ENCODE measurements around the gene AHSP.
"Not testable (repeated sequence)": the region's sequence is repeated elsewhere in the genome, so short reads cannot be mapped to it uniquely, and the experiment has no call there.

DNA sequence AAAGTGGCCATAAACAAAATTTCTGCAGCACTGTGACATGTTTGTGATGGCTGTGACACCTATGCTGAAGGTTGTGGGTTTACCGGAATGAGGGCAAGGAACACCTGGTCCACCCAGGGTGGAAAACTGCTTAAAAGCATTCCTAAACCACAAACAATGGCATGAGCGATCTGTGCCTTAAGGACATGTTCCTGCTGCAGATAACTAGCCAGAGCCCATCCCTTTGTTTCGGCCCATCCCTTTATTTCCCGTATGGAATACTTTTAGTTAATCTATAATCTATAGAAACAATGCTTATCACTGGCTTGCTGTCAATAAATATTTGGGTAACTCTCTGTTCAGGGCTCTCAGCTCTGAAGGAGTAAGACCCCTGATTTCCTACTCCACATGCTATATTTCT lies 12.1 kb downstream of the AHSP start:
- TF ChIP-seq FOXA1 (IDR thresholded peaks at IDR 0.05); ELF4 (IDR thresholded peaks at IDR 0.05); BHLHE40 (IDR thresholded peaks at IDR 0.05; ENCODE audit: borderline replicate concordance); FOXK2 (IDR thresholded peaks at IDR 0.05); TARDBP (IDR thresholded peaks at IDR 0.05); ARNT (IDR thresholded peaks at IDR 0.05): not testable (repeated sequence)
